Epidermal melanocyte (primary cell): Measurements from ENCODE around the gene EYS.

ENCODE experiments used
- DNase-seq: peaks from one replicate; pipeline ENCODE4 v3.0.0; 2011; ENCODE audit warnings: low spot score; ENCODE audit not compliant: insufficient read length

EYS gene

GRCh38 chr6:64736421-64736950 is 970.5 kb downstream of the EYS start:
- DNase-seq, result no peak

- DNase-seq, result no peak
Observed at GRCh38 chr6:64733433-64733832, 973.6 kb downstream of the EYS start.

- no peak for DNase-seq
Observed at GRCh38 chr6:64732888-64733287, 974.1 kb downstream of the EYS start.

- no peak for DNase-seq
Observed at GRCh38 chr6:64729522-64729921, 977.5 kb downstream of the EYS start.

- no peak for DNase-seq
Observed at GRCh38 chr6:64727075-64727474, 980.0 kb downstream of the EYS start.

GRCh38 chr6:64724091-64724490 is 982.9 kb downstream of the EYS start:
- DNase-seq, result no peak

GRCh38 chr6:64723327-64724058 is 983.5 kb downstream of the EYS start:
- DNase-seq, result no peak

- DNase-seq, result no peak
Observed at GRCh38 chr6:64721865-64722264, 985.2 kb downstream of the EYS start.

- no peak for DNase-seq
Observed at GRCh38 chr6:64717281-64717680, 989.7 kb downstream of the EYS start.

- no peak for DNase-seq
Observed at GRCh38 chr6:64715624-64716023, 991.4 kb downstream of the EYS start.

- no peak for DNase-seq
Observed at GRCh38 chr6:64714073-64714472, 993.0 kb downstream of the EYS start.

- DNase-seq, result no peak
Observed at GRCh38 chr6:64713175-64713574, 993.9 kb downstream of the EYS start.

GRCh38 chr6:64712606-64713005 is 994.4 kb downstream of the EYS start:
- DNase-seq, result no peak

GRCh38 chr6:64703922-64704321 is 1003.1 kb downstream of the EYS start:
- no peak for DNase-seq

- no peak for DNase-seq
Observed at GRCh38 chr6:64696053-64696452, 1011.0 kb downstream of the EYS start.

GRCh38 chr6:64694356-64694755 is 1012.7 kb downstream of the EYS start:
- DNase-seq, result no peak

- DNase-seq, result no peak
Observed at GRCh38 chr6:64691064-64691463, 1016.0 kb downstream of the EYS start.

GRCh38 chr6:64685401-64685800 is 1021.6 kb downstream of the EYS start:
- no peak for DNase-seq

- no peak for DNase-seq
Observed at GRCh38 chr6:64683682-64684081, 1023.3 kb downstream of the EYS start.

- no peak for DNase-seq
Observed at GRCh38 chr6:64681416-64682160, 1025.4 kb downstream of the EYS start.

- DNase-seq, result no peak
Observed at GRCh38 chr6:64680446-64680845, 1026.6 kb downstream of the EYS start.

GRCh38 chr6:64679416-64679815 is 1027.6 kb downstream of the EYS start:
- no peak for DNase-seq

GRCh38 chr6:64672651-64673050 is 1034.4 kb downstream of the EYS start:
- DNase-seq, result no peak
